HG02678 (cell line): ENCODE measurements around the gene RUBCN.

Experiments
- ATAC-seq: cut with Tn5 transposase; IDR thresholded peaks from one replicate; pipeline ENCODE4 v1.9.1; 2021; ENCODE audit warnings: mild to moderate bottlenecking, moderate library complexity; ENCODE audit not compliant: unreplicated experiment

RUBCN gene

DNA sequence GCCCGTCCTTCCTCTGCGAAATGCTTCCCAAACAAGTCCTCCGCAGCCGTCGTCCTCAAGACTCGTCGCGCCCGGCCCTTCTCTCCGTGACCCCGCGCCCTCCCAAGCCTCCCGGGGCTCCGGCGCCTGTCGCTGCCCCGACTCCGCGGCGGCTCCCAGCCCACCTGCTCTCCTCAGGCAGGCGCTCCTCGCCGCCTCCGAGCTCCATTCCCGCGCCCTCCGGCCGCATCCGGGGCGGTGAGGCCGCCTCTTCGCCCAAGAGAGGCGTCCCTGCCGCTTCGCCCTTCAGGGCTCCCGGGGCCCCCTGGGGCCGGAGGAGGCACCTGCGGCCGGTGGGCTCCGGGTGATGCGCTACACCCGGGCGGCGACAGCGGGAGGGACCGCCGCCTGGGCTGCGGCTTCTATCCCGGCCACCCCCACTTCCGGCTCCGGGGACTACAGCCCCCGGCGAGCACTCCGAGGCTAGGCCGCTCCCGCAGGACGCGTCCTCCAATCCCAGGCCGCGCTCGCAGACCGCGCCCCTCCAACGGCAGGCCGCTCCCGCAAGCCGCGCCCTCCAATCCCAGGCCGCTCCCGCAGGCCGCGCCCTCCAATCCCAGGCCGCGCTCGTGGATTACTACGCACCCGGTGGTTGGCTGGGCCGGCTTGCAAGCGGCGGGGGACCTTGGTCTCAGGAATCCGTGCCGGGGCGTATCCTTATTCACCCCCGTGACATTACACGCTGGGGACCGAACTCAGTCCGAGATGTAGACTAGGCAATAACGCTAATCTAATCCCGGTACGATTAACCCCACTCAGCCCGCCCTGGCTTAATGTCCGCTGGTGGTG is at the start of gene RUBCN:
TSS of gene RUBCN (minus strand) at position 414 of the 828 bp plus-strand sequence. CDS start at position 229, 185 bp downstream.
- peak; percentile 88 for ATAC-seq

DNA sequence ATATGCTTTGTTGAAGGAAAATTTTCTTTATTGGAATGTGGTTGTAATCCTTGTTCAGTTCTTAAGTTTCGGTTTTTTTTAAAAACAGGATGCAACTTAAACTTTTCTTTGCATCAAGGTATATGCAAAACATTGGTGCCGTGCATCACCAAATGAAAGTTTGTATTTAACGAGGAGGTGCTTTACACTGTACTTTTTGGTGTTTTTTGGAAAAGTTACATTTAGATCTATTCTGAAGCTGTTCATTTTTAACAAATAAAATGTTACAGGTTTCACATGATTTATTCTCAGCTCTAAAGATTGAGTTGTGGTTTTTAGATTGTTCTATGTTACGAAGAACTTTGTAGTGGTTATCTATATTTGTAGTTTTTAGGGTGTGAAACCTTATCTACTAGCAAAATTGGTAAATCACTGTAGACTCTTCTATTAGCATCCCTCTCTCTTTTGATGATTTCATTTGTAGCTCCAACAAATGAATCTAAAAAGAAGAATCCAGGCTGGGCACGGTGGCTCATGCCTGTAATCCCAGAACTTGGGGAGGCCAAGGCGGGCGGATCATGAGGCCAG is 47.4 kb upstream of the RUBCN start:
- no peak for ATAC-seq

DNA sequence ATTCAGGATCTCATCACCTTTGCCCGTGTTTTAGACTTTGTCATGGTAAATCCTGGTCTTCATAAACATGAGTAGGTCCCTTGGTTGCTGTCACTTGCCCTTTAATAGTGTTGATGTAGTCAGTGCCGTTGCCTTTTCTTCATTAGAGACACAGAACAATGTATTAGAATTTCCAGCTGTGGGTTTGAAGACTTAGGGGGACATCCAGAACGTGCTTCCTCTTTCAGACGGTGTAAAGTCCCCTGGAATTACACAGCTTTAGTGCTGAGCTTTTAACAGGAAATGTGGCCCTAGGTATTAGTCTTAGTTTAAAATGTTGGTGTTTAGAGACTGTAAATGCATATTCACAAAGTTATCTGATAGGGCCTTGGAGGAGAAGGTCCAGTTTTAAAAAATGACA is 45.5 kb upstream of the RUBCN start:
- no peak for ATAC-seq

DNA sequence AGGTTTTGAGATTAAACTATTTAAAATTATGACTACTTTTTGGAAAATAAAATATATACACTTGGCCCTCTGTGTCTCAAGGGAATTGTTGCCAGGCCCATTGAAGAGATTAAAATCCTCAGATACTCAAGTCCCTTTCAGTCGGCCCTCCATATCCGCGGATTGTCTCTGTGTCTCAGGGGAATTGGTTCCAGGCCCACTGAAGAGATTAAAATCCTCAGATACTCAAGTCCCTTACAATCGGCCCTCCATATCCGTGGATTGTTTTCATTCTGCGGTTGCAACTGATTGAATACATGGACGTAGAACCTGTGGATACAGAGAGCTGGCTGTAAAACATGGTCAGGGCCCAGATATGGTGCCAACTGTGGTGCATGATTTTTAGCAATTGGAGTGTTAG is 38.6 kb upstream of the RUBCN start:
- ATAC-seq: no peak

DNA sequence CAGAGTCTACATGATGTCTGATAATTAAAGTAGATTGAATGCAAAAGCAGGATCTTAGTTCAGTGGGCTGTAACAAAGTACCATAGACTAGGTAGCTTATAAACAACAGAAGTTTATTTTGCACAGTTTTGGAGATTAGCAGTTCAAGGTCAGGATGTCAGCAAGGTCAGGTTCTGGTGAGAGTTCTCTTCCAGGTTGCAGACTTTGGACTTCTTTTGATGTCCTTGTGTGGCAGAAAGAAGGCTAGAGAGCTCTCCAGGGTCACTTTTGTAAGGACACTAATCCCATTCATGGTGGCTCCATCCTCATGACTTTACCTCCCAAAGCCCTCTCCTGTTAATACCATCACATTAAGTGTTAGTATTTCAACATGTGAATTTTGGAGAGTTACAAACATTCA is 25.1 kb upstream of the RUBCN start:
- no peak for ATAC-seq

DNA sequence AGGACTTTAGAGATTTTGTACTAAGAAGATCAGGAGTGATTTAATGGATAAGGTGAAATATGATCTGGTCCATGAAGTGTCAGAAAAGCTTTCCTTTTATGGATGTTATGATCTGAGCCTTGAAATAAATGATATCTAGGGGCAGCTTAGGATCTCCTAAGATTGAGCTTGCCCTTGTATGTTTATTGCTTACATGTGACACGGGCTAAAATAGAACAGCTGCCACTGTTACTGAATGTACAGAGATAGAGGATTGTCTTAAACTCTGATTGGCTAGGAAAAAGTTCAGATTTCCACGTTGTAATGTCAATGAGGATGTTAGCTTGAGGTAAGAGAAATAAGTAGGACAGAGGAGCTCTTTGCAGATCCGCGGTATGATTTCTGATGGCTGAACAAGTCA is 21.8 kb upstream of the RUBCN start:
- no peak for ATAC-seq

DNA sequence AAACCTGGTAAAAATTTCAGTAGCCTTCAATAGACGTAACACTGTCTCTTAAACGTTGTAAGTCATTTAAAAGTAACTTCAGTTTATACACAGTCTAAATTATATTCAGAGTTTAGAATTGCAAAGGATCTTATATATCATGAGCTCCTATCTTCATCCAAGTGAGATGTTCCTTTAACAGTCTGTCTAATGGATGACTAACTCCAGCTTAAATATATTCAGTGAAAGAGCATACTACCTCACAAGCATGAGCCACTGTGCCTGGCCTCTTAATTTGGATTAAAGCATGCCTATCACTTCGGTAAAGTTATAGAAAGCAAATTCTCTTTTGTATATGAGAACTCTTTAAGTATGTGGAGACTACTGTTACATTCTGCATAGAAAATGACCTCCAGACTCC is 20.0 kb upstream of the RUBCN start:
- no peak for ATAC-seq

DNA sequence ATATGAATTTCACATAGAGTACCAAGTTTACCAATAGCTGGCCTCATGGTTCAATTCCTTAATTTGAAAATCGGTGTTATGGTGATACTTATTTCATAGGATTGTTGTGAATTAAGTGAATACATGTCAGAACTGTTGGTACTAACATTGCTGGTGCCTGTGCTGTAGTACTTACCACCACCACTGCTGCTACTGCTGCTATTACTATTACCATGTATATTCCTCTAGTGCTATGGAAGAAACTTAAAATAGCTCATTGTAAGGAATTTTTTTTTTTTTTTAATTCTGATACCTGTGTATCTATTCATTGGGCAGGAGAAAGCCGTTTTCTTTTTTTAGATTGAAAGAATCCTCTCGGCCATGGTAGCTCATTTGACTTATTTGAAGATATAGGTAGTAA is 16.6 kb upstream of the RUBCN start:
- no peak for ATAC-seq

DNA sequence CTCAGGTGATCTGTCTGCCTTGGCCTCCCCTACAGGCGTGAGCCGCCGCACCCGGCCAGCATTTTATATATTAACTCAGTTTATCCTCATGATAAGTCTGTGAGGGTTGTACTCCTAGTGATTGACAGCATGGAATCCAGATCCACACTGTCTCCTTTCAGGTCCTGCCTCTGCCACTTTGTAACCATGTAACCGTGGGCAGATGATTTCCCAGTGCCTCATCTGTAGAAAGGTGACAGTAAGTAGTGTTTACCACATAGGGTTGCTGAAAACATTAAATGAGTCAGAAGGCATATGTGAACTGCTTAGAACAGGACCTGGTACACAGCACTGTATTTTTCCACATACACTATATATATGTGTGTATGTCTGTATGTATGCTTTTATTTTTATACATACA is 15.4 kb upstream of the RUBCN start:
- ATAC-seq: no peak

DNA sequence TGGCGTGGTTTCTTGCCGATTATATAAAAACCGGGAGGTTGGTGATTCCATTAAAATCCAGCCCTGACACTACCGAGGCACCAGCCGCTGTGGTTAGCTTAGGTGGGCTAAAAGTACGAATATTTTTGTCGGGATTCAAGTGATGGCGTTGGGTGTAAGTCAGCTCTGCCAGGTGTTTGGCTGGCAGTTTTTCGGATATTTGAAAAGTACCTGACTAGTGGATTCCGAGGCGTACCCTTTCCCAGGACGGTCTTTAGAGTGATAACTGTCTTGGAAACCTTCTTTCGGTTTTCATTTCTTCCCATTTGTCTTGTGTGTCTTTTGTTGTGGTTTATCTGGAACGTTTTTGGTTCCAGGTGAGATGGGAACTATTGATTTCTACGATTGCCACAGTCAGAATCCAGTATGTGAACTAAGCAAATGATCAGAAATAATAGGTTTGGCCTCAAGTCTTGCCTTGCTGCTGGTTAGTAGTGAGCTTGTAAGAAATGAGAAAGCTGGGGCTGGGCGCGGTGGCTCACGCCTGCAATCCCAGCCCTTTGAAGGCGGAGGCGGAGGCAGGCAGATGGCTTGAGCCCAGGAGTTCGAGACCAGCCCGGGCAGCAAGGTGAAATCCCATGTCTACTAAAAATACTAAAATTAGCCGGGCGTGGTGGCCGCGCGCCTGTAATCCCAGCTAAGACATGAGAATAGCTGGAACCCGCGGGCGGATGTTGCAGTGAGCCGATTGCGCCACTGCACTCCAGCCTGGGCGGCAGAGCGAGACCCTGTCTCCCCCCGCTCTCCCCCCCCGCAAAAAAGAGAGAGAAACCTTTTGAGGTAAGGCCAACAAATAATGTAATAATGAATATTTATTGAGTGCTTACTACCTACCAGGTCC is 14.4 kb upstream of the RUBCN start:
- no peak for ATAC-seq

DNA sequence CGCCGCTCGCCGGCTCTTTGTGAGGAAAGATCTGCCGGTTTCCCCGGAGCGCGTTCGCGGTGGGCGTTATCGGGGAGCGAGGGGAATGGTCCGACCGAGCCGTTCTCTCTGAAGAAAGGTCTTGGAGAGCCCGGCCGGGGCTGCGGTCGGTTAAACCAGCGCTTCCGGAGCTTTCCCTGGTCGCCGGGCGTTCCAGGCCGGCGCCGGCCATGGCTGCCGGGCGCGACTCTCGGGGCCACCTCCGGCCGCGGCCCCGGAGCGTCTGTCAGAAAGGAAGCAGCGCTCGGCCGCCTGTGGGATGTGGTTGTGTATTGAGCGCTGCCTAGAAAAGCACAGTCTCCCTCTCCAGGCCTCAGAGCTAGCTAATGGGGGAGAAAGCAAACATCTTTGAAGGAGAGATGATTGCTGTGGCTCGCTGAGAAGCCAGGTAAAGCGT is 13.7 kb upstream of the RUBCN start:
- ATAC-seq: peak; percentile 42

DNA sequence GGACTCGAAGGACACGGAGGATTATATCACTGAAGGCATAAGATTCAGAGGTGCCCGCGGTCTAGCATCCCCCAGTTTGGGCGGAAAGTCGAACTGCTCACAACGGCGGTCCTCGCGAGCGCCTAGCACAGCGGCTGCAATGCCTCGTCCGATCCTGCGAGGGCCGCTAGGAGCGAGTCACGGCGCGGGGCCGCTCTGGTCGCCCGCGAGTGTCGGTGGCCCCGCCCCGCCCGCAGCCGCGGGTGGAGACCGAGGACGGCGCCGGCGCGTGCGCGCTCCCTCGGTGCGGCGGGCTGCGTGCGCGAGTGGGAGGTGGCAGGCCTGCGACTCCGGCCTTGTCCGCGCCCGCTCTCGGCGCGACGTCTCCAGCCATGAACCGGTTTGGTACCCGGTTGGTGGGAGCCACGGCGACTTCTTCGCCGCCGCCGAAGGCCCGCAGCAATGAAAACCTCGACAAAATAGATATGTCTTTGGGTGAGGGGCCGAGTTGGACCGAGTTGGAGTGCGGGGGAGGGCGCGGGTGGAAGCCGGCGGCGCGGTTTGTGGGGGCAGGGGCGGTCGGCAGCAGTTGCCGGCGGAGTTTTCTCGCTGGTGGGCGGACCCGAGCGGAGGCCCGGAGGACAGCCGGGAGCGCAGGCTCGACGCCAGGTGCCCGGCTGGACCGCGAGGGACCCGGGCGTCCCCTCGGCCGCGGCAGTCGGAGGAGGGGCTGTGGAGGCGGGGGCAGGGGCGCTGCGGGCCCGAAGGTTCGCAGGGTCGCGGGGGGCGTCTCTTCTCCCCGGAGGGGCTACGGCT is 13.1 kb upstream of the RUBCN start, which contains the start of gene FYTTD1:
TSS of gene FYTTD1 (plus strand) at position 283 of the 795 bp plus-strand sequence. CDS start at position 372, 89 bp downstream.
- peak; percentile 79 for ATAC-seq

DNA sequence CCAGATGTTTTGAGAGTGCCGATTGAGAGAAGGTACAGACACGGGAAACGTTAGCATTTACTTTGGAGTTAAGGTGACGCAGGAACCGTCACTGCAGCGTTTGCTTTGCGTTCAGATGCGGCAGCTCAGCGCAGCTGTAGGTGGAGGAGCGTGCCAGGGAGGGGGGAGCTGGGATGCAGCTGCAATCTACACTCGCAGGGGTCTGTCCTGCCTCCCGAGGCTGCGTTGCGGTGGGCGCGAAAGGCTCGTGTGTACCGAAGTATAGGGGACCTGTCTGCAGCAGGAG is 12.6 kb upstream of the RUBCN start:
- peak; percentile 28 for ATAC-seq

DNA sequence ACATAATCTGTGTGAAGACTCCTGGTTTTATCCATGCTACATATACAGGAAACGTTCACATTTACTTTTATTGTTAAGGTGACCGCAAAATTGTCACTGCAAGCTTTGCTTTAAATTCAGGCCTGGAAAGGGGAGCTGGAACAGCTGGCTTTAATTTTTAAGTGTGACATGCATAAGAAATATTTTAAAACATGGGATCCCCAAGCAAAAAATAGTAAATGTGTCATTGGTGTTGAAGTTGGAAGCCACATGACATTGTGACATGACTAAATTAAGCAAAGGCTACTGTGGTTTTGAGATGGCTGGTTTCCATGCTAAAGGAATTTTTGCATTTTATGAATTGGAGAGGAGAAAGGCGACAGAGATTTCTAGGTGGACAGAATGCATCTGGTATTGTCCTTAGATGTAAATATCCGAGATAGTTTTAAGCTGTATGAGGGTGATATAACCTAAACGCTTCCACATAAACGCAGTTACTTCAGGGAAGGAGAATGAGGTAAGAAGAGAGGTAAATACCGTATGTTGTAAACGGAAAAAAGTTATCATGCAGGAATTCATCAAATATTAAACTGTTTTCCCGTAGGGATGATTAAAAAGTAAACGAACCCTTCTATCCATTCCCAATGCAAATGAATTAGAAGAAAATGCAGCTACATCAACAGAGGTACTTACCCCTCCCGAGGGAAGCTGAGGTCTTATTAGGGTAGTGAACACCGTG is 12.1 kb upstream of the RUBCN start:
- no peak for ATAC-seq

DNA sequence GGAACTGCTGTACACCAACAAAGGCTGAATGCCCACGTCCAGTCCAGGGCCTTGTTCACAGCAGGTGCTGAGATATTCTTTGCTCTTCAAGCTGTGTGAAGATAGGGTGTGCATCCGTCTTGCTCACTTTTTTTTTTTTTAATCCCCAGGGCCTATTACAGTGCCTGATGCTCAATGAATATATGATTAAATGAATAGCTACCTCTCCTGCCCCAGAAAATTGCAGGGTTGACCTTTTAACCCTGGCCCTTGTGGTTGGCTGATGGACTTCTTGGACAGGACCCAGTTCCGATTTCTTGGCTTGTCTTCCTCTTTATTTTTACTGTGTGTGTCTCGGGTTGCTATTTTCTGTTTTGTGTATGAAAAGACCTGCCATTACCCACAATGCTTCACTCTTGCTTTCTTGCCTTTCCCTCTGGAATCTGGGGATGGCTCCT is 10.1 kb upstream of the RUBCN start:
- no peak for ATAC-seq

DNA sequence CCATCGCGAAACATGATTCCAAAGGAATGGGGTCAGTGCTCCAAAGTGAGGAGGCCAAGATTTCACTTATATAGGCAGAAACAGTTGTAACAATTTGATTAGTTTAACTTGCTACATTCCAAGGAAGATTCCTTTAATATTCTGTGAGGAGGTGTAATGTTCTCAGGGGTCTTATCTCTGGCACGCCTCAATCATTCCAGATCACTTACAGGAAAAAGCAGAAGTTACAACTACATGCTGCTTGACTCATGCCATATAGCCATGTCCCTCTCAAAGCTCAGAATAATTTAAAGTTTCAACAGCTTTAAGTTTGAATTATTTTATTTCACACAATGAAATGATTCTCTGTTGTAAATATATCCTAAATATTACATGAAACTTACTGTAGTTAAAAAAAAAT is 9.5 kb upstream of the RUBCN start:
- ATAC-seq: no peak

DNA sequence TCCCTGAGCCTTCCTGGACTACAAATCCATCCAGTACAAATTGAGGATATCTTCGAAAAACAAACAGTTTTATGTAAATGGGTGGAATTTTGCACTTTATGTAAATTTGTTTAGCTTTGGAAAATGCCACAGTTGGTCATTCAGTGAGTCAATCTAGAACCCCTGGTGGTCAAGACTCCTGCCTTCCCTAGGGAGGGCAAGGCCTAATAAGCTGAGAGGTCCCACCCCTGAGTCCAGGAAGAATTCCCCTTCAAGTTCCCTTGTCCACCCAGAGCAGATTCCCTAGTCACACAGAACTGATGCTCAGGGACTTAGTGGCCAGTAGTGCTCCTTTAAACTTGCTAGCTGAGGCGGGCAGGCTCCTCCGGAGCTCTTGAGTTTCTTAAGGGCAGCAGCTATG is 6.1 kb upstream of the RUBCN start:
- no peak for ATAC-seq

DNA sequence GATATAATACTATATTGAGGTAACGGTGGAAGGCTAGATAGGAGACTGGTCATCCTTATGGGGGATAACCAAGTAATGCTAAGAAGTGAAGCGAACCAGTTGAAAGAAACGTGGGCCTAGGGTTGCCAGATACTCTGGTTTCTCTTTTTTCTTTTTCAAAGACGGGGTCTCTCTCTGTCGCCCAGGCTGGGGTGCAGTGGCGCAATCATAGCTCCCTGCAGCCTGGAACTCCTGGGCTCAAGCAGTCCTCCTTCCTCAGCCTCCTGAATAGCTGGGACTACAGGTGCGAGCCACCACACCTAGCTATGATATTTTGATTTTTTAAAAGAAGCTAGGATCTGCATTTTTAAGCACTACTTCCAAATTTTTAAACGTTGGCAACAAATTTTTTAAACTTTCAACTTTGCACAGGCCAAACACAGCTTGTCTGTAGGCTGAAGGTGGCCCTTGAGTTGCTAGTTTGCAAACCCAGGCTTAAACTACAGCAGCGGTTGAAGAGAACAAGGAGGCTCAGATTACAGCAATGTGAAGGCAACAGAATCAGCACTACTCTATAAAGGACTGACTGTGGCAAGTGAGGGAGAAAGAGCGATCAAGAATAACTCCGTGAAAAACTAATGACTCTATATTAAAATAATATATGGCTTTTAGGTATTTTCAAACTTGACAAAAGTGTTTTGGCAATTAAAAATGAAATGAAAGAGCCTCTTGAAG is 1.2 kb upstream of the RUBCN start:
- no peak for ATAC-seq

DNA sequence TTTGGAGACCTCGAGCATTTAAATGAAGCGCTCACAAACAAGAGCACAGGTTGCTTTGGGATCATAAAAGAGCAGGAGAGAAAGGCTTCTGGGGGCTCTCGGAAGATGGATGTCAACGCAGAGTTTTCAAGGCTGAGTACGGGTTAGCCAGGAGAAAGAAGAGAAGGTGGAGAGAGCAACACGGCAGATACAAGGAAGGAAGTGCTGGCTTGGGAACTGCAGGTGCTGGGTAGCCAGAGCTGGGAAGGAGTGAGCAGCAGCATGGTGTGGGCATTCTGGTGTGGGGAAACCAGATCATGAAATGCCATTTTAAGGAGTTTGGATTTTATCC is 580 bp upstream of the RUBCN start:
- ATAC-seq: no peak

DNA sequence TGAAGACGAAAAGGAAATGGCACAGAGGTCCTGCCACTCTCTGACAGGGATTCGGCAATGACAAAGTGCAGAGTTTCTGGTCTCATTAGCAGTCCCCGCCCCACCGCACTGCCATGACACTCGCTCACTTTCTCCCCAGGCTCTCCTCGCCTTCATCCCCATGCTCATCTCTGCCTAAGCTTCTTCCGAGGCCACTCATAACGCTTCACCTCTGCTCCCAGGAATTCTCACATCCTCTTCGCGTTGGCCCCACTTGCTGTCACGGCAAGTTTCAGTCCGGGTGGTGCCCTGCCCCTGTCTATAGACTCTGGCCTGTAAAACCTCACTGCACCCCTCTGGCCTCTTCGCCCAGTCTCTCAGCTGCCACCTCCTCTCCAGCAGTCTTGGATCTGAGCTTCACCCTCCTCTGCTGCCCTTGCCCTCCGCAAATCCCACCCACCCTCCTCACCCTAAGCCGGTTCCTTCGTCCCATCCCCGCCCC is 654 bp downstream of the RUBCN start:
- ATAC-seq: no peak
